ENCODE measurements around the gene KCNT2. TPM values are rescaled to one million over a fixed set of nuclear protein-coding genes. Genes with fewer than 3 reads are reported as not detected.

The KCNT2 gene
- total and polyA plus RNA-seq, 2 of the 8 experiments (the other 6 are each of a cell fraction or from before 2014, with no cell fraction given): 2.3 to 10.2 TPM

- TF ChIP-seq PHF8 (conservative IDR thresholded peaks at IDR 0.05; ENCODE audit: low read depth, low read length): no peak
- no peak for TF ChIP-seq POLR2A (IDR thresholded peaks at IDR 0.05; ENCODE audit: control extremely low read depth in 1 of 2, low read depth in 2 of 2, low read length in 2 of 2)
- no peak for TF ChIP-seq CHD7 (IDR thresholded peaks at IDR 0.05; ENCODE audit: insufficient replicate concordance, low read length)
- no peak for TF ChIP-seq MAX (IDR thresholded peaks at IDR 0.05)
- no peak for TF ChIP-seq CBX5 (IDR thresholded peaks at IDR 0.05; ENCODE audit: low read depth, low read length)
- no peak for TF ChIP-seq SIX5 (IDR thresholded peaks at IDR 0.05; ENCODE audit: low read depth, low read length)
Observed at GRCh38 chr1:196324345-196324744, 283.9 kb downstream of the KCNT2 start (continued).

Data from H1 (cell line).